ENCODE data around the gene CNOT10.
A peak's percentile ranks its signal among the peaks of the same experiment; 100 is the strongest.
"Not testable (repeated sequence)": the region's sequence is repeated elsewhere in the genome, so short reads cannot be mapped to it uniquely, and the experiment has no call there.

The CNOT10 gene

GRCh38 chr3:32684800-32685542, at the start of gene CNOT10:
Gene CNOT10, plus strand, starts transcription at chr3:32685188. Its CDS starts 273 bp downstream, at chr3:32685461.
- peak; percentile 74 for DNase-seq

GRCh38 chr3:32640939-32641338, 44.0 kb upstream of the CNOT10 start:
- no peak for DNase-seq

GRCh38 chr3:32641356-32641755, 43.6 kb upstream of the CNOT10 start:
- no peak for DNase-seq

- DNase-seq, result no peak
Measured at GRCh38 chr3:32643354-32643753, 41.6 kb upstream of the CNOT10 start.

GRCh38 chr3:32643816-32644215, 41.2 kb upstream of the CNOT10 start:
- no peak for DNase-seq

GRCh38 chr3:32644380-32644779, 40.6 kb upstream of the CNOT10 start:
- DNase-seq, result no peak

- DNase-seq, result no peak
Measured at GRCh38 chr3:32646761-32647160, 38.2 kb upstream of the CNOT10 start.

GRCh38 chr3:32652337-32653100, 32.5 kb upstream of the CNOT10 start:
- DNase-seq, result not testable (repeated sequence)

GRCh38 chr3:32655167-32655566, 29.8 kb upstream of the CNOT10 start:
- DNase-seq, result no peak

GRCh38 chr3:32660634-32661033, 24.4 kb upstream of the CNOT10 start:
- no peak for DNase-seq

GRCh38 chr3:32662647-32663046, 22.3 kb upstream of the CNOT10 start:
- no peak for DNase-seq

- not testable (repeated sequence) for DNase-seq
Measured at GRCh38 chr3:32664630-32665075, 20.3 kb upstream of the CNOT10 start.

GRCh38 chr3:32667072-32667582, 17.9 kb upstream of the CNOT10 start:
- no peak for DNase-seq

GRCh38 chr3:32669226-32669625, 15.8 kb upstream of the CNOT10 start:
- not testable (repeated sequence) for DNase-seq

- not testable (repeated sequence) for DNase-seq
Measured at GRCh38 chr3:32673730-32674129, 11.3 kb upstream of the CNOT10 start.

GRCh38 chr3:32675164-32675563, 9.8 kb upstream of the CNOT10 start:
- DNase-seq, result no peak

GRCh38 chr3:32675650-32676049, 9.3 kb upstream of the CNOT10 start:
- DNase-seq, result no peak

- no peak for DNase-seq
Measured at GRCh38 chr3:32681811-32682210, 3.2 kb upstream of the CNOT10 start.

- DNase-seq, result no peak
Measured at GRCh38 chr3:32684029-32684799, 774 bp upstream of the CNOT10 start.

GRCh38 chr3:32685543-32686185, 676 bp downstream of the CNOT10 start:
- DNase-seq, result no peak

- DNase-seq, result no peak
Measured at GRCh38 chr3:32686713-32687112, 1.7 kb downstream of the CNOT10 start.

GRCh38 chr3:32691847-32692246, 6.9 kb downstream of the CNOT10 start:
- no peak for DNase-seq

- no peak for DNase-seq
Measured at GRCh38 chr3:32696523-32696922, 11.5 kb downstream of the CNOT10 start.

All from NCI-H1417 treated with DMSO at 0.1 percent for 48 hours (cell line).